Stomach (tissue), 4 donors: ENCODE results near the gene CCND2.

Source experiments
- CTCF ChIP-seq, 7 experiments: fragments of 450-650 bp in 4 of 7; fragments of 200-600 bp in 3 of 7; sonication (generic) in 3 of 7; IDR thresholded peaks; one replicate each; pipeline ENCODE4 v1.5.1; 2016 to 2019; ENCODE audit warnings: antibody characterized with exemption in 7 of 7, control low read depth in 2 of 7, mild to moderate bottlenecking in 1 of 7
- EP300 ChIP-seq: sonication (generic); formaldehyde crosslinking; IDR thresholded peaks from one replicate; pipeline ENCODE4 v1.6.1; 2017; ENCODE audit warnings: antibody characterized with exemption
- POLR2A ChIP-seq, 4 donors: fragments of 450-650 bp; IDR thresholded peaks; one replicate each; pipeline ENCODE4 v1.6.1; 2016; ENCODE audit warnings: antibody characterized with exemption in 4 of 4, control low read depth in 2 of 4, mild to moderate bottlenecking in 1 of 4, moderate library complexity in 1 of 4
- POLR2AphosphoS5 ChIP-seq, 3 donors: sonication (generic); formaldehyde crosslinking; IDR thresholded peaks; one replicate each; pipeline ENCODE4 v1.6.1; 2016; ENCODE audit warnings: antibody characterized with exemption in 3 of 3

- TF ChIP-seq CTCF (IDR thresholded peaks at IDR 0.05), result no peak
- TF ChIP-seq EP300, result no peak
- no peak for TF ChIP-seq POLR2A (IDR thresholded peaks at IDR 0.05)
- TF ChIP-seq POLR2AphosphoS5 (IDR thresholded peaks at IDR 0.05), result no peak
These were observed 24.1 kb downstream of the CCND2 start for GRCh38 chr12:4297617-4298016.
